Smooth muscle cell (in vitro differentiated cells): Measurements from ENCODE around the gene CRYL1. TPM values are rescaled to one million over a fixed set of nuclear protein-coding genes. Genes with fewer than 3 reads are reported as not detected.
"Not testable (repeated sequence)": the region's sequence is repeated elsewhere in the genome, so short reads cannot be mapped to it uniquely, and the experiment has no call there.

Experiments used
- DNase-seq: peaks from one replicate; lab custom pipeline; 2025; ENCODE audit not compliant: unreplicated experiment; lab: John Stamatoyannopoulos, UW
- H2AFZ ChIP-seq: fragments of 200-600 bp; sonication (generic); 2 replicates; pipeline ENCODE4 v1.6.0; 2016; ENCODE audit warnings: antibody characterized with exemption, low read depth, mild to moderate bottlenecking
- H3F3A ChIP-seq: fragments of 200-600 bp; sonication (generic); 2 replicates; pipeline ENCODE4 v1.6.0; 2017; ENCODE audit warnings: antibody characterized with exemption, low read depth
- H3K27ac ChIP-seq: fragments of 200-600 bp; sonication (generic); 2 replicates; pipeline ENCODE4 v1.5.1; 2016; ENCODE audit warnings: low read depth, mild to moderate bottlenecking
- H3K27me3 ChIP-seq: fragments of 200-600 bp; sonication (generic); 2 replicates; pipeline ENCODE4 v1.6.1; 2016; ENCODE audit warnings: low read depth, mild to moderate bottlenecking
- H3K36me3 ChIP-seq: fragments of 200-600 bp; sonication (generic); 2 replicates; pipeline ENCODE4 v1.5.1; 2016; ENCODE audit warnings: low read depth
- H3K4me1 ChIP-seq: fragments of 200-600 bp; sonication (generic); 2 replicates; pipeline ENCODE4 v1.5.1; 2016; ENCODE audit warnings: low read depth
- H3K4me2 ChIP-seq: fragments of 200-600 bp; sonication (generic); 2 replicates; pipeline ENCODE4 v1.6.0; 2016; ENCODE audit warnings: mild to moderate bottlenecking
- H3K4me3 ChIP-seq: fragments of 200-600 bp; sonication (generic); 2 replicates; pipeline ENCODE4 v1.5.1; 2016; ENCODE audit warnings: mild to moderate bottlenecking
- H3K79me2 ChIP-seq: fragments of 200-600 bp; sonication (generic); 2 replicates; pipeline ENCODE4 v1.6.0; 2016; ENCODE audit warnings: low read depth, mild to moderate bottlenecking
- H3K9ac ChIP-seq: fragments of 200-600 bp; sonication (generic); 2 replicates; pipeline ENCODE4 v1.6.0; 2016; ENCODE audit warnings: low read depth
- H3K9me3 ChIP-seq: fragments of 200-600 bp; sonication (generic); replicated peaks from 2 replicates; pipeline ENCODE4 v1.5.1; 2016; ENCODE audit warnings: low read depth
- H4K20me1 ChIP-seq: fragments of 200-600 bp; sonication (generic); 2 replicates; pipeline ENCODE4 v1.6.0; 2016; ENCODE audit warnings: low read depth
- CTCF ChIP-seq: fragments of 200-600 bp; sonication (generic); IDR thresholded peaks from 2 replicates; pipeline ENCODE4 v1.5.1; 2017; ENCODE audit warnings: borderline replicate concordance, mild to moderate bottlenecking, antibody characterized with exemption; ENCODE audit not compliant: insufficient read depth, poor library complexity, severe bottlenecking
- WGBS: methylation state at CpG from one replicate; pipeline ENCODE4 v1.1.7; 2016; ENCODE audit warnings: low lambda C conversion rate; 5-methylcytosine and 5-hydroxymethylcytosine counted together
- polyA plus RNA-seq: library from polyadenylated mRNA; unstranded; fragments of >200 nt; fragmentation: Nextera tagmentation; extraction: Ambion mirVana; gene quantifications from 2 replicates; pipeline ENCODE4 v1.2.1, GENCODE V29; 2016
- total RNA-seq: library from RNA; depleted of rRNA; stranded (reverse); fragments of >200 nt; gene quantifications from 2 replicates; pipeline ENCODE4 v1.2.3, GENCODE V29; 2014

Gene CRYL1
- total and polyA plus RNA-seq, 2 experiments from 2014 or later = 6.5 to 12.4 TPM

GRCh38 chr13:20438801-20439200 lies 86.9 kb downstream of the CRYL1 start:
- H3K36me3 ChIP-seq = no peaks in the 10 kb centered on the region
- H3K4me3 ChIP-seq = no peak overlapping the region
- no peak overlapping the region for H3K9ac ChIP-seq
- H3K27me3 ChIP-seq = no peaks in the 10 kb centered on the region
- peaks cover 15% of the 10 kb centered on the region for H3K4me1 ChIP-seq
- H3K4me2 ChIP-seq = no peak overlapping the region
- no peaks in the 10 kb centered on the region for H4K20me1 ChIP-seq
- H3F3A ChIP-seq = no peaks in the 10 kb centered on the region
- H3K9me3 ChIP-seq = no peaks in the 10 kb centered on the region
- no peak for DNase-seq
- no peak for TF ChIP-seq CTCF
- H3K27ac ChIP-seq = no peak overlapping the region
- H3K79me2 ChIP-seq = no peaks in the 10 kb centered on the region
- no peak overlapping the region for H2AFZ ChIP-seq
- 94% methylated on average over 6 of the region's 6 CpGs for WGBS

- Histone ChIP-seq H2AFZ (no peak overlapping the region), H3K27me3 (no peaks in the 10 kb centered on the region), H3K9me3 (no peaks in the 10 kb centered on the region), H3K4me3 (no peak overlapping the region), H3K36me3 (no peaks in the 10 kb centered on the region), H3K9ac (no peak overlapping the region), H3F3A (no peaks in the 10 kb centered on the region), H4K20me1 (no peaks in the 10 kb centered on the region), H3K4me2 (no peak overlapping the region), H3K27ac (no peak overlapping the region), H3K4me1 (peaks cover 5% of the 10 kb centered on the region), H3K79me2 (no peaks in the 10 kb centered on the region)
- DNase-seq = no peak
- TF ChIP-seq CTCF = no peak
- 94% methylated on average over 10 of the region's 10 CpGs for WGBS
Observed at GRCh38 chr13:20436505-20436904, 89.2 kb downstream of the CRYL1 start.

- no peak for DNase-seq
- H3K27me3 ChIP-seq = no peaks in the 10 kb centered on the region
- H2AFZ ChIP-seq = no peak overlapping the region
- no peaks in the 10 kb centered on the region for H3K36me3 ChIP-seq
- H3K4me2 ChIP-seq = no peak overlapping the region
- no peaks in the 10 kb centered on the region for H3F3A ChIP-seq
- no peak overlapping the region for H3K4me3 ChIP-seq
- 94% methylated on average over 57 of the region's 57 CpGs for WGBS
- no peak for TF ChIP-seq CTCF
- no peaks in the 10 kb centered on the region for H4K20me1 ChIP-seq
- H3K9me3 ChIP-seq = no peaks in the 10 kb centered on the region
- no peak overlapping the region for H3K27ac ChIP-seq
- no peaks in the 10 kb centered on the region for H3K4me1 ChIP-seq
- H3K79me2 ChIP-seq = no peaks in the 10 kb centered on the region
- H3K9ac ChIP-seq = no peak overlapping the region
Observed at GRCh38 chr13:20435616-20436368, 89.9 kb downstream of the CRYL1 start.

- not testable (repeated sequence) for H3F3A ChIP-seq, H3K36me3 ChIP-seq, H3K9ac ChIP-seq, H4K20me1 ChIP-seq, DNase-seq, H3K4me2 ChIP-seq, H3K27me3 ChIP-seq, H3K79me2 ChIP-seq, H3K9me3 ChIP-seq, H2AFZ ChIP-seq, H3K27ac ChIP-seq, H3K4me1 ChIP-seq, H3K4me3 ChIP-seq
- 98% methylated on average over 6 of the region's 9 CpGs for WGBS
Observed at GRCh38 chr13:20434210-20434609, 91.4 kb downstream of the CRYL1 start.
